Measurements from ENCODE around the gene OR10AD1.
"Not testable (repeated sequence)": the region's sequence is repeated elsewhere in the genome, so short reads cannot be mapped to it uniquely, and the experiment has no call there.

Gene OR10AD1

GRCh38 chr12:48157889-48158370 is 45.2 kb downstream of the OR10AD1 start:
- peak in 1 of 2 donors; percentile 7 for ATAC-seq

- peak; percentile 93 to 95 for ATAC-seq
Measured at GRCh38 chr12:48157018-48157888, 45.8 kb downstream of the OR10AD1 start, which contains the start of gene ASB8. ASB8 (minus strand) TSS chr12:48157515; CDS start chr12:48153496, 4,019 bp downstream.

- ATAC-seq: no peak
Measured at GRCh38 chr12:48156652-48157017, 46.5 kb downstream of the OR10AD1 start.

GRCh38 chr12:48155786-48156185 is 47.3 kb downstream of the OR10AD1 start:
- ATAC-seq: not testable (repeated sequence)

All from activated CD4-positive, CD25-positive, alpha-beta regulatory T cell treated with anti-CD3 and anti-CD28 coated beads, Interleukin-2, amount 50 U/mL, for 24 hours (primary cell).